Vagina (tissue), 2 donors: ENCODE data around the gene ERC2. TPM values are rescaled to one million over a fixed set of nuclear protein-coding genes. Genes with fewer than 3 reads are reported as not detected.

Source experiments
- DNase-seq, 2 donors: peaks; one replicate each; pipeline ENCODE4 v3.0.0-alpha.2; 2017; ENCODE audit errors: extremely low spot score in 2 of 2
- H3K27ac ChIP-seq: fragments of 200-600 bp; sonication (generic); one replicate; pipeline ENCODE4 v1.5.1; 2019
- H3K27me3 ChIP-seq: fragments of 200-600 bp; sonication (generic); one replicate; pipeline ENCODE4 v1.5.1; 2019
- H3K36me3 ChIP-seq, 2 donors: fragments of 200-600 bp; sonication (generic); one replicate each; pipeline ENCODE4 v1.5.1; 2017 to 2019
- H3K4me1 ChIP-seq: fragments of 200-600 bp; sonication (generic); one replicate; pipeline ENCODE4 v1.5.1; 2019
- H3K4me3 ChIP-seq, 2 donors: fragments of 200-600 bp; sonication (generic); 1 replicate in 1 of 2; 2 replicates in 1 of 2; pipeline ENCODE4 v1.5.1; 2016 to 2019
- H3K9me3 ChIP-seq: fragments of 200-600 bp; sonication (generic); one replicate; pipeline ENCODE4 v1.5.1; 2019
- CTCF ChIP-seq, 3 experiments: fragments of 450-650 bp in 2 of 3; fragments of 200-600 bp in 1 of 3; sonication (generic) in 1 of 3; IDR thresholded peaks; one replicate each; pipeline ENCODE4 v1.5.1; 2017 to 2019; ENCODE audit warnings: antibody characterized with exemption in 3 of 3, mild to moderate bottlenecking in 2 of 3, moderate library complexity in 2 of 3
- POLR2A ChIP-seq, 2 donors: fragments of 450-650 bp; IDR thresholded peaks; one replicate each; pipeline ENCODE4 v1.6.1; 2017; ENCODE audit warnings: antibody characterized with exemption in 2 of 2, mild to moderate bottlenecking in 2 of 2, moderate library complexity in 2 of 2
- POLR2AphosphoS5 ChIP-seq, 2 donors: sonication (generic); formaldehyde crosslinking; IDR thresholded peaks; one replicate each; pipeline ENCODE4 v1.9.0; 2017; ENCODE audit warnings: antibody characterized with exemption in 2 of 2, mild to moderate bottlenecking in 2 of 2, low read depth in 1 of 2; ENCODE audit not compliant: insufficient read depth in 1 of 2
- intact Hi-C: fragments of 100-400 bp; cut with DNase I; formaldehyde crosslinking; loops from one replicate; pipeline ENCODE4 v1.15.1; 2023
- total RNA-seq: library from RNA; depleted of rRNA; stranded (reverse); fragments of >200 nt; gene quantifications from one replicate; pipeline ENCODE4 v1.2.3, GENCODE V29; 2016

The ERC2 gene
- total RNA-seq, 1 donor from 2014 or later: 1.2 TPM

GRCh38 chr3:55873523-55874254 lies 594.6 kb downstream of the ERC2 start:
- TF ChIP-seq CTCF (IDR thresholded peaks at IDR 0.05) (no peak), POLR2AphosphoS5 (IDR thresholded peaks at IDR 0.05; ENCODE audit: insufficient read depth in 1 of 2, low read depth in 1 of 2) (no peak), POLR2A (IDR thresholded peaks at IDR 0.05) (no peak)
- no peak for DNase-seq
- no peaks in the 10 kb centered on the region for H3K27me3 ChIP-seq
- no peak overlapping the region for H3K27ac ChIP-seq
- no peaks in the 10 kb centered on the region for H3K9me3 ChIP-seq
- intact Hi-C loops: no loop called here
- no peak overlapping the region for H3K4me3 ChIP-seq
- no peaks in the 10 kb centered on the region for H3K36me3 ChIP-seq
- H3K4me1 ChIP-seq: no peaks in the 10 kb centered on the region

- Histone ChIP-seq H3K27ac (no peak overlapping the region), H3K27me3 (no peaks in the 10 kb centered on the region), H3K36me3 (no peaks in the 10 kb centered on the region), H3K9me3 (no peaks in the 10 kb centered on the region), H3K4me3 (no peak overlapping the region), H3K4me1 (no peaks in the 10 kb centered on the region)
- intact Hi-C loops: no loop called here
- DNase-seq: no peak
- TF ChIP-seq CTCF (IDR thresholded peaks at IDR 0.05) (no peak), POLR2A (IDR thresholded peaks at IDR 0.05) (no peak), POLR2AphosphoS5 (IDR thresholded peaks at IDR 0.05; ENCODE audit: insufficient read depth in 1 of 2, low read depth in 1 of 2) (no peak)
Measured at GRCh38 chr3:55870594-55870993, 597.7 kb downstream of the ERC2 start.

- Histone ChIP-seq H3K4me1 (no peaks in the 10 kb centered on the region), H3K9me3 (no peaks in the 10 kb centered on the region), H3K27ac (no peak overlapping the region), H3K27me3 (no peaks in the 10 kb centered on the region), H3K36me3 (no peaks in the 10 kb centered on the region), H3K4me3 (no peak overlapping the region)
- DNase-seq: no peak
- intact Hi-C loops: no loop called here
- TF ChIP-seq CTCF (IDR thresholded peaks at IDR 0.05) (no peak), POLR2A (IDR thresholded peaks at IDR 0.05) (no peak), POLR2AphosphoS5 (IDR thresholded peaks at IDR 0.05; ENCODE audit: insufficient read depth in 1 of 2, low read depth in 1 of 2) (no peak)
Measured at GRCh38 chr3:55868347-55868746, 599.9 kb downstream of the ERC2 start.

- intact Hi-C loops: no loop called here
- TF ChIP-seq POLR2AphosphoS5 (IDR thresholded peaks at IDR 0.05; ENCODE audit: insufficient read depth in 1 of 2, low read depth in 1 of 2): no peak
- TF ChIP-seq POLR2A (IDR thresholded peaks at IDR 0.05): no peak
- no peak for TF ChIP-seq CTCF (IDR thresholded peaks at IDR 0.05)
Measured at GRCh38 chr3:55863028-55863427, 605.2 kb downstream of the ERC2 start.

GRCh38 chr3:55860049-55860721 lies 608.1 kb downstream of the ERC2 start:
- intact Hi-C loops: no loop called here
- H3K4me3 ChIP-seq: no peak overlapping the region
- H3K27ac ChIP-seq: no peak overlapping the region
- H3K36me3 ChIP-seq: no peaks in the 10 kb centered on the region
- H3K27me3 ChIP-seq: no peaks in the 10 kb centered on the region
- TF ChIP-seq POLR2A (IDR thresholded peaks at IDR 0.05): no peak
- no peak for TF ChIP-seq CTCF (IDR thresholded peaks at IDR 0.05)
- H3K4me1 ChIP-seq: peaks cover 9% of the 10 kb centered on the region
- H3K9me3 ChIP-seq: no peaks in the 10 kb centered on the region
- no peak for DNase-seq

More at GRCh38 chr3:55863028-55863427, 605.2 kb downstream of the ERC2 start:
- no peak for DNase-seq
- no peak overlapping the region for H3K27ac ChIP-seq
- no peak overlapping the region for H3K4me3 ChIP-seq
- H3K36me3 ChIP-seq: no peaks in the 10 kb centered on the region
- no peaks in the 10 kb centered on the region for H3K9me3 ChIP-seq
- H3K4me1 ChIP-seq: peaks cover 5% of the 10 kb centered on the region
- H3K27me3 ChIP-seq: no peaks in the 10 kb centered on the region
